GM19468 (cell line): ENCODE data around the gene GSTA2.
"Not testable (repeated sequence)": the region's sequence is repeated elsewhere in the genome, so short reads cannot be mapped to it uniquely, and the experiment has no call there.

ENCODE experiments used
- ATAC-seq: cut with Tn5 transposase; IDR thresholded peaks from one replicate; pipeline ENCODE4 v1.9.1; 2021; ENCODE audit warnings: mild to moderate bottlenecking, moderate library complexity, moderate number of reproducible peaks; ENCODE audit not compliant: unreplicated experiment; ENCODE audit errors: extremely low read depth

Gene GSTA2

GRCh38 chr6:52761673-52762491, 1.4 kb downstream of the GSTA2 start:
- ATAC-seq = not testable (repeated sequence)

- no peak for ATAC-seq
Observed at GRCh38 chr6:52760105-52760765, 3.0 kb downstream of the GSTA2 start.

- no peak for ATAC-seq
Observed at GRCh38 chr6:52759085-52759484, 4.2 kb downstream of the GSTA2 start.

GRCh38 chr6:52757651-52758338, 5.5 kb downstream of the GSTA2 start:
- not testable (repeated sequence) for ATAC-seq

GRCh38 chr6:52754443-52754842, 8.8 kb downstream of the GSTA2 start:
- no peak for ATAC-seq

- ATAC-seq = not testable (repeated sequence)
Observed at GRCh38 chr6:52753137-52753536, 10.1 kb downstream of the GSTA2 start.

- ATAC-seq = no peak
Observed at GRCh38 chr6:52752310-52752709, 11.0 kb downstream of the GSTA2 start.

- no peak for ATAC-seq
Observed at GRCh38 chr6:52749556-52750152, 13.6 kb downstream of the GSTA2 start.

GRCh38 chr6:52747301-52747700, 16.0 kb downstream of the GSTA2 start:
- ATAC-seq = not testable (repeated sequence)

- no peak for ATAC-seq
Observed at GRCh38 chr6:52746213-52746612, 17.1 kb downstream of the GSTA2 start.

GRCh38 chr6:52745764-52746201, 17.5 kb downstream of the GSTA2 start:
- ATAC-seq = no peak

- no peak for ATAC-seq
Observed at GRCh38 chr6:52741872-52742271, 21.4 kb downstream of the GSTA2 start.

GRCh38 chr6:52739627-52740026, 23.6 kb downstream of the GSTA2 start:
- no peak for ATAC-seq

- ATAC-seq = no peak
Observed at GRCh38 chr6:52739134-52739533, 24.1 kb downstream of the GSTA2 start.

GRCh38 chr6:52736145-52736544, 27.1 kb downstream of the GSTA2 start:
- ATAC-seq = no peak

GRCh38 chr6:52735071-52735470, 28.2 kb downstream of the GSTA2 start:
- ATAC-seq = no peak

- no peak for ATAC-seq
Observed at GRCh38 chr6:52734072-52734471, 29.2 kb downstream of the GSTA2 start.

GRCh38 chr6:52733172-52733571, 30.1 kb downstream of the GSTA2 start:
- ATAC-seq = no peak

- ATAC-seq = no peak
Observed at GRCh38 chr6:52731719-52732118, 31.6 kb downstream of the GSTA2 start.

GRCh38 chr6:52729576-52729975, 33.7 kb downstream of the GSTA2 start:
- no peak for ATAC-seq

GRCh38 chr6:52728394-52728793, 34.9 kb downstream of the GSTA2 start:
- no peak for ATAC-seq
